22Rv1 (cell line): ENCODE results near the gene FPGS.
"Not testable (repeated sequence)": the region's sequence is repeated elsewhere in the genome, so short reads cannot be mapped to it uniquely, and the experiment has no call there.

Source experiments
- H3K27ac ChIP-seq: fragments of 450-650 bp; 2 replicates; pipeline ENCODE4 v1.5.1; 2017
- CTCF ChIP-seq: fragments of 450-650 bp; IDR thresholded peaks from 2 replicates; pipeline ENCODE4 v1.5.1; 2017; ENCODE audit warnings: mild to moderate bottlenecking
- ZFX ChIP-seq: fragments of 450-650 bp; IDR thresholded peaks from 2 replicates; pipeline ENCODE4 v1.6.1; 2017; ENCODE audit warnings: antibody characterized with exemption, borderline replicate concordance

Gene FPGS

GRCh38 chr9:127802576-127803443 lies at the start of gene FPGS:
TSS of gene FPGS (plus strand) at chr9:127802882. CDS start at chr9:127802925, 43 bp downstream.
- no peak for TF ChIP-seq ZFX
- no peak for TF ChIP-seq CTCF
- H3K27ac ChIP-seq, result peak within 1 kb of the TSS; percentile 85

- TF ChIP-seq CTCF, result no peak
- TF ChIP-seq ZFX, result no peak
Observed at GRCh38 chr9:127753148-127753547, 49.5 kb upstream of the FPGS start.

GRCh38 chr9:127753622-127754021 lies 49.1 kb upstream of the FPGS start:
- TF ChIP-seq CTCF (no peak), ZFX (no peak)
- H3K27ac ChIP-seq, result no peak overlapping the region

More at GRCh38 chr9:127753148-127753547, 49.5 kb upstream of the FPGS start:
- H3K27ac ChIP-seq, result no peak overlapping the region

GRCh38 chr9:127754099-127755060 lies 48.3 kb upstream of the FPGS start:
- no peak for TF ChIP-seq CTCF
- no peak for TF ChIP-seq ZFX
- H3K27ac ChIP-seq, result no peak overlapping the region

- no peak for TF ChIP-seq ZFX
- no peak for TF ChIP-seq CTCF
- H3K27ac ChIP-seq, result no peak overlapping the region
Observed at GRCh38 chr9:127755061-127756060, 47.3 kb upstream of the FPGS start.

- TF ChIP-seq CTCF (no peak), ZFX (no peak)
- no peak overlapping the region for H3K27ac ChIP-seq
Observed at GRCh38 chr9:127756233-127756632, 46.4 kb upstream of the FPGS start.

- not testable (repeated sequence) for H3K27ac ChIP-seq
Observed at GRCh38 chr9:127756776-127757175, 45.9 kb upstream of the FPGS start.
